ENCODE results near the gene SDK2. TPM values are rescaled to one million over a fixed set of nuclear protein-coding genes. Genes with fewer than 3 reads are reported as not detected.
A peak's percentile ranks its signal among the peaks of the same experiment; 100 is the strongest.
"Not testable (repeated sequence)": the region's sequence is repeated elsewhere in the genome, so short reads cannot be mapped to it uniquely, and the experiment has no call there.

The SDK2 gene
- total RNA-seq, 1 donor from 2014 or later: 12.3 TPM

- no peak for TF ChIP-seq CTCF (IDR thresholded peaks at IDR 0.05; ENCODE audit: partially characterized antibody, unreplicated experiment)
- Mint-ChIP-seq H3K27ac (ENCODE audit: unreplicated experiment) (no peak overlapping the region), H3K36me3 (ENCODE audit: unreplicated experiment) (no peaks in the 10 kb centered on the region), H3K27me3 (ENCODE audit: unreplicated experiment) (peaks cover 8% of the 10 kb centered on the region), H3K4me1 (ENCODE audit: low read depth, unreplicated experiment) (peaks cover 18% of the 10 kb centered on the region), H3K4me3 (ENCODE audit: unreplicated experiment) (no peak overlapping the region), H3K9me3 (ENCODE audit: unreplicated experiment) (peaks cover 12% of the 10 kb centered on the region)
- no peak for DNase-seq
Measured at GRCh38 chr17:73371285-73371684, 273.0 kb downstream of the SDK2 start.

GRCh38 chr17:73369817-73370490 lies 274.3 kb downstream of the SDK2 start:
- H3K36me3 Mint-ChIP-seq (ENCODE audit: unreplicated experiment); H3K4me3 Mint-ChIP-seq (ENCODE audit: unreplicated experiment): not testable (repeated sequence)
- Mint-ChIP-seq H3K9me3 (ENCODE audit: unreplicated experiment) (peaks cover 18% of the 10 kb centered on the region), H3K27ac (ENCODE audit: unreplicated experiment) (peak overlapping the region; percentile 81), H3K27me3 (ENCODE audit: unreplicated experiment) (peaks cover 12% of the 10 kb centered on the region), H3K4me1 (ENCODE audit: low read depth, unreplicated experiment) (peaks cover 30% of the 10 kb centered on the region)
- peak; percentile 89 for DNase-seq
- peak; percentile 99 for TF ChIP-seq CTCF (IDR thresholded peaks at IDR 0.05; ENCODE audit: partially characterized antibody, unreplicated experiment)

GRCh38 chr17:73369111-73369521 lies 275.1 kb downstream of the SDK2 start:
- peaks cover 32% of the 10 kb centered on the region for H3K4me1 Mint-ChIP-seq (ENCODE audit: low read depth, unreplicated experiment)
- no peaks in the 10 kb centered on the region for H3K36me3 Mint-ChIP-seq (ENCODE audit: unreplicated experiment)
- peaks cover 12% of the 10 kb centered on the region for H3K27me3 Mint-ChIP-seq (ENCODE audit: unreplicated experiment)
- TF ChIP-seq CTCF (IDR thresholded peaks at IDR 0.05; ENCODE audit: partially characterized antibody, unreplicated experiment): no peak
- peaks cover 18% of the 10 kb centered on the region for H3K9me3 Mint-ChIP-seq (ENCODE audit: unreplicated experiment)
- peak overlapping the region; percentile 81 for H3K27ac Mint-ChIP-seq (ENCODE audit: unreplicated experiment)
- no peak overlapping the region for H3K4me3 Mint-ChIP-seq (ENCODE audit: unreplicated experiment)
- no peak for DNase-seq

- Mint-ChIP-seq H3K36me3 (ENCODE audit: unreplicated experiment) (no peaks in the 10 kb centered on the region), H3K9me3 (ENCODE audit: unreplicated experiment) (peaks cover 18% of the 10 kb centered on the region), H3K27me3 (ENCODE audit: unreplicated experiment) (peaks cover 12% of the 10 kb centered on the region), H3K4me1 (ENCODE audit: low read depth, unreplicated experiment) (peaks cover 33% of the 10 kb centered on the region), H3K27ac (ENCODE audit: unreplicated experiment) (peak overlapping the region; percentile 85), H3K4me3 (ENCODE audit: unreplicated experiment) (no peak overlapping the region)
- TF ChIP-seq CTCF (IDR thresholded peaks at IDR 0.05; ENCODE audit: partially characterized antibody, unreplicated experiment): no peak
- DNase-seq: no peak
Measured at GRCh38 chr17:73368085-73368631, 276.1 kb downstream of the SDK2 start.

GRCh38 chr17:73365906-73366623 lies 278.2 kb downstream of the SDK2 start:
- Mint-ChIP-seq H3K9me3 (ENCODE audit: unreplicated experiment) (peaks cover 18% of the 10 kb centered on the region), H3K36me3 (ENCODE audit: unreplicated experiment) (no peaks in the 10 kb centered on the region), H3K27ac (ENCODE audit: unreplicated experiment) (peak overlapping the region; percentile 94), H3K4me3 (ENCODE audit: unreplicated experiment) (peak overlapping the region; percentile 30), H3K27me3 (ENCODE audit: unreplicated experiment) (peaks cover 11% of the 10 kb centered on the region), H3K4me1 (ENCODE audit: low read depth, unreplicated experiment) (peaks cover 34% of the 10 kb centered on the region)
- TF ChIP-seq CTCF (IDR thresholded peaks at IDR 0.05; ENCODE audit: partially characterized antibody, unreplicated experiment): no peak
- DNase-seq: peak; percentile 77

Data from glutamatergic neuron (in vitro differentiated cells).